H9 (cell line): ENCODE data around the gene CFAP97D1. TPM values are rescaled to one million over a fixed set of nuclear protein-coding genes. Genes with fewer than 3 reads are reported as not detected.

ENCODE experiments used
- DNase-seq: peaks from one replicate; pipeline ENCODE4 v3.0.0-alpha.2; 2017
- H2AFZ ChIP-seq: one replicate; pipeline ENCODE4 v1.6.1; 2013; ENCODE audit warnings: mild to moderate bottlenecking, low read length, control low read depth, moderate library complexity
- H2AK5ac ChIP-seq: 2 replicates; pipeline ENCODE4 v1.6.1; 2013; ENCODE audit warnings: low read length, control low read depth, mixed read lengths; ENCODE audit not compliant: insufficient read length
- H2BK120ac ChIP-seq: one replicate; pipeline ENCODE4 v1.6.1; 2013; ENCODE audit warnings: low read depth, mild to moderate bottlenecking, low read length, control low read depth, inconsistent platforms; ENCODE audit not compliant: poor library complexity, severe bottlenecking
- H2BK12ac ChIP-seq: 2 replicates; pipeline ENCODE4 v1.6.1; 2013; ENCODE audit warnings: low read length, control low read depth, mixed read lengths, low read depth; ENCODE audit not compliant: insufficient read length
- H2BK15ac ChIP-seq: 2 replicates; pipeline ENCODE4 v1.6.1; 2013; ENCODE audit warnings: low read depth, low read length, control low read depth
- H2BK20ac ChIP-seq: one replicate; pipeline ENCODE4 v1.6.1; 2013; ENCODE audit warnings: low read depth, mild to moderate bottlenecking, low read length, control low read depth, inconsistent platforms; ENCODE audit not compliant: poor library complexity, severe bottlenecking
- H2BK5ac ChIP-seq: 2 replicates; pipeline ENCODE4 v1.6.1; 2013; ENCODE audit warnings: low read length, control low read depth, mixed read lengths; ENCODE audit not compliant: insufficient read length
- H3K14ac ChIP-seq: 2 replicates; pipeline ENCODE4 v1.6.1; 2013; ENCODE audit warnings: low read length, control low read depth; ENCODE audit not compliant: insufficient read depth
- H3K18ac ChIP-seq: 2 replicates; pipeline ENCODE4 v1.6.1; 2013; ENCODE audit warnings: low read depth, mild to moderate bottlenecking, mixed read lengths, low read length, control low read depth; ENCODE audit not compliant: insufficient read length
- H3K23ac ChIP-seq: 2 replicates; pipeline ENCODE4 v1.6.1; 2013; ENCODE audit warnings: low read length, control low read depth, mixed read lengths, low read depth; ENCODE audit not compliant: insufficient read length
- H3K23me2 ChIP-seq: 2 replicates; pipeline ENCODE4 v1.6.1; 2013; ENCODE audit warnings: low read depth, mild to moderate bottlenecking, mixed read lengths, low read length, control low read depth; ENCODE audit not compliant: insufficient read length, poor library complexity, severe bottlenecking
- H3K27ac ChIP-seq: 2 replicates; pipeline ENCODE4 v1.5.1; 2013; ENCODE audit warnings: low read length, control low read depth, mixed read lengths, low read depth; ENCODE audit not compliant: insufficient read length
- H3K27me3 ChIP-seq: 2 replicates; pipeline ENCODE4 v1.6.1; 2013; ENCODE audit warnings: low read length, control low read depth, inconsistent platforms; ENCODE audit not compliant: insufficient read depth
- H3K4ac ChIP-seq: 2 replicates; pipeline ENCODE4 v1.6.1; 2013; ENCODE audit warnings: low read depth, mild to moderate bottlenecking, control low read depth, inconsistent platforms, low read length, moderate library complexity
- H3K4me1 ChIP-seq: 2 replicates; pipeline ENCODE4 v1.6.1; 2013; ENCODE audit warnings: low read length, control low read depth, inconsistent platforms; ENCODE audit not compliant: insufficient read depth
- H3K4me2 ChIP-seq: 2 replicates; pipeline ENCODE4 v1.6.1; 2013; ENCODE audit warnings: low read length, control low read depth, mixed read lengths; ENCODE audit not compliant: insufficient read length, insufficient read depth
- H3K56ac ChIP-seq: 2 replicates; pipeline ENCODE4 v1.6.1; 2013; ENCODE audit warnings: low read depth, mild to moderate bottlenecking, mixed read lengths, low read length, control low read depth; ENCODE audit not compliant: insufficient read length
- H3K79me1 ChIP-seq: 2 replicates; pipeline ENCODE4 v1.6.1; 2013; ENCODE audit warnings: low read depth, mild to moderate bottlenecking, moderate library complexity, low read length, control low read depth, inconsistent platforms; ENCODE audit not compliant: insufficient read depth, poor library complexity, severe bottlenecking
- H3K79me2 ChIP-seq: 2 replicates; pipeline ENCODE4 v1.6.1; 2013; ENCODE audit warnings: low read length, control low read depth, inconsistent platforms; ENCODE audit not compliant: insufficient read depth
- H3K9ac ChIP-seq: 2 replicates; pipeline ENCODE4 v1.6.1; 2013; ENCODE audit warnings: low read length, control low read depth, mixed read lengths; ENCODE audit not compliant: insufficient read length; ENCODE audit errors: extremely low read depth
- H3K9me3 ChIP-seq: one replicate; pipeline ENCODE4 v1.6.1; 2013; ENCODE audit warnings: low read depth, low read length, inconsistent platforms; ENCODE audit not compliant: control insufficient read depth
- H3T11ph ChIP-seq: one replicate; pipeline ENCODE4 v1.6.1; 2013; ENCODE audit warnings: mild to moderate bottlenecking, low read length, control low read depth, inconsistent platforms
- H4K20me1 ChIP-seq: one replicate; pipeline ENCODE4 v1.6.1; 2013; ENCODE audit not compliant: control insufficient read depth, insufficient read length, insufficient read depth
- H4K5ac ChIP-seq: 2 replicates; pipeline ENCODE4 v1.6.1; 2013; ENCODE audit warnings: low read depth, mild to moderate bottlenecking, mixed read lengths, low read length, control low read depth; ENCODE audit not compliant: insufficient read length
- H4K8ac ChIP-seq: replicated peaks from 2 replicates; pipeline ENCODE4 v1.6.1; 2013; ENCODE audit warnings: low read length, control low read depth, mixed read lengths, low read depth; ENCODE audit not compliant: insufficient read length
- H4K91ac ChIP-seq: 2 replicates; pipeline ENCODE4 v1.6.1; 2013; ENCODE audit warnings: low read depth, mild to moderate bottlenecking, moderate library complexity, mixed read lengths, low read length, control low read depth; ENCODE audit not compliant: insufficient read length
- H3K27ac Mint-ChIP-seq, 3 experiments: 2 replicates in 2 of 3; 3 replicates in 1 of 3; pipeline ENCODE4 v1.8.0; 2020 to 2021; ENCODE audit warnings: mixed read lengths in 3 of 3, mild to moderate bottlenecking in 1 of 3, moderate library complexity in 1 of 3
- H3K27me3 Mint-ChIP-seq: 2 replicates; pipeline ENCODE4 v1.8.0; 2021; ENCODE audit warnings: low read depth, mild to moderate bottlenecking, moderate library complexity, mixed read lengths
- H3K36me3 Mint-ChIP-seq, 3 experiments: 2 replicates in 2 of 3; 3 replicates in 1 of 3; pipeline ENCODE4 v1.8.0; 2020 to 2021; ENCODE audit warnings: low read depth in 3 of 3, mixed read lengths in 3 of 3; ENCODE audit not compliant: insufficient read depth in 1 of 3
- H3K4me1 Mint-ChIP-seq, 2 experiments: 2 replicates each; pipeline ENCODE4 v1.8.0; 2020; ENCODE audit warnings: mixed read lengths in 2 of 2
- H3K4me3 Mint-ChIP-seq, 2 experiments: 2 replicates in 1 of 2; 3 replicates in 1 of 2; pipeline ENCODE4 v1.8.0; 2020 to 2021; ENCODE audit warnings: mild to moderate bottlenecking in 2 of 2, mixed read lengths in 2 of 2, moderate library complexity in 1 of 2
- H3K9me3 Mint-ChIP-seq, 2 experiments: 2 replicates in 1 of 2; 3 replicates in 1 of 2; pipeline ENCODE4 v1.8.0; 2020; ENCODE audit warnings: mild to moderate bottlenecking in 2 of 2, mixed read lengths in 2 of 2, moderate library complexity in 1 of 2
- CTCF ChIP-seq: fragments of 200-600 bp; sonication (generic); conservative IDR thresholded peaks from 3 replicates; pipeline ENCODE4 v1.8.0; 2021; ENCODE audit warnings: antibody characterized with exemption, mild to moderate bottlenecking
- WGBS: extraction: QIAGEN DNeasy Blood & Tissue Kit; methylation state at CpG from one replicate; pipeline ENCODE4 v1.1.7; 2013; ENCODE audit warnings: missing lambda C conversion rate, low lambda C conversion rate, mixed read lengths; ENCODE audit not compliant: insufficient read length; ENCODE audit errors: extremely low coverage; 5-methylcytosine and 5-hydroxymethylcytosine counted together
- total RNA-seq: library from RNA; stranded (reverse); gene quantifications from 2 replicates; pipeline ENCODE4 v1.2.1, GENCODE V29; 2021

Gene CFAP97D1
- total RNA-seq, 1 experiment from 2014 or later: not detected

GRCh38 chr17:43817826-43818225, 37.6 kb downstream of the CFAP97D1 start:
- no peak overlapping the region for H3K14ac ChIP-seq
- H3K27ac ChIP-seq: no peak overlapping the region
- H3K4me2 ChIP-seq: no peak overlapping the region
- H3K36me3 Mint-ChIP-seq: peaks cover 0 to 7% (median 0%) of the 10 kb centered on the region in 3 experiments; a peak in 4 of 7 replicates
- H2BK12ac ChIP-seq: no peak overlapping the region
- no peak overlapping the region for H2BK20ac ChIP-seq
- H2BK120ac ChIP-seq: no peak overlapping the region
- H3K9ac ChIP-seq: no peak overlapping the region
- H3K23ac ChIP-seq: no peak overlapping the region
- no peak overlapping the region; a peak in 1 of 5 replicates for H3K4me3 Mint-ChIP-seq
- H4K20me1 ChIP-seq: no peaks in the 10 kb centered on the region
- H3T11ph ChIP-seq: no peak overlapping the region
- WGBS: no CpG with 5 or more reads among the region's 9 CpGs
- no peaks in the 10 kb centered on the region for H3K4me1 ChIP-seq
- no peak for TF ChIP-seq CTCF
- H3K18ac ChIP-seq: no peak overlapping the region
- H2AFZ ChIP-seq: no peak overlapping the region
- H3K9me3 Mint-ChIP-seq: no peaks in the 10 kb centered on the region
- no peak overlapping the region for H4K91ac ChIP-seq
- no peak overlapping the region for H4K5ac ChIP-seq
- H3K9me3 ChIP-seq: no peaks in the 10 kb centered on the region
- peaks cover 4 to 7% of the 10 kb centered on the region in 2 experiments for H3K4me1 Mint-ChIP-seq
- no peaks in the 10 kb centered on the region for H3K27me3 ChIP-seq
- H2AK5ac ChIP-seq: no peak overlapping the region
- H3K27ac Mint-ChIP-seq: peak overlapping the region in 2 of 3 experiments; percentile 57 to 77; a peak in 2 of 7 replicates
- no peak overlapping the region for H2BK15ac ChIP-seq
- no peaks in the 10 kb centered on the region for H3K23me2 ChIP-seq
- H3K79me1 ChIP-seq: no peaks in the 10 kb centered on the region
- H3K79me2 ChIP-seq: no peaks in the 10 kb centered on the region
- H3K27me3 Mint-ChIP-seq: no peaks in the 10 kb centered on the region
- H2BK5ac ChIP-seq: no peak overlapping the region
- DNase-seq: no peak
- no peak overlapping the region for H3K4ac ChIP-seq
- no peak overlapping the region for H4K8ac ChIP-seq
- H3K56ac ChIP-seq: no peak overlapping the region
